HepG2 (cell line): ENCODE results near the gene ZNF546. TPM values are rescaled to one million over a fixed set of nuclear protein-coding genes. Genes with fewer than 3 reads are reported as not detected.

Experiments
- ATAC-seq: fragments of 200-7000 bp; cut with Tn5 transposase; 3 replicates; pipeline ENCODE4 v1.9.1; 2020; ENCODE audit warnings: mild to moderate bottlenecking, moderate library complexity
- BruUV-seq: library from RNA; stranded (reverse); fragments of 400-500 nt; replicated peaks from 2 replicates; lab custom pipeline; 2021; lab: Mats Ljungman, UMichigan
- CTCF ChIA-PET: fragments of 300-600 bp; formaldehyde crosslinking; extraction: SDS; loops from one replicate; lab custom pipeline; 2021; ENCODE audit warnings: low total read pairs, inconsistent platforms, low intra/inter-chr PET ratio; lab: Yijun Ruan, JAX
- POLR2A ChIA-PET: fragments of 350-600 bp; sonication (Branson Sonifier 250); formaldehyde crosslinking; loops from one replicate; lab custom pipeline; 2020; ENCODE audit warnings: antibody characterized with exemption, inconsistent platforms; lab: Yijun Ruan, JAX
- DNase-seq: peaks from one replicate; pipeline ENCODE4 v3.0.0-alpha.2; 2015; ENCODE audit warnings: low spot score
- FAIRE-seq: peaks from 3 replicates; lab custom pipeline; 2011; peaks lifted over from hg19 to GRCh38; lab: Jason Lieb, UNC
- H2AFZ ChIP-seq: one replicate; pipeline ENCODE4 v1.6.1; 2011; ENCODE audit warnings: low read length, inconsistent platforms
- H3K27ac ChIP-seq: fragments of 300-600 bp; 3 replicates; pipeline ENCODE4 v1.8.0; 2011; ENCODE audit warnings: mixed run types, mild to moderate bottlenecking, mixed read lengths, low read length, inconsistent platforms; ENCODE audit not compliant: insufficient read depth; ENCODE audit errors: extremely low read length
- H3K27me3 ChIP-seq, 2 experiments: fragments of 200-600 bp in 1 of 2; 2 replicates in 1 of 2; 3 replicates in 1 of 2; pipeline versions ENCODE4 v1.6.0 to v1.8.0; 2011; ENCODE audit warnings: low read length in 2 of 2, mild to moderate bottlenecking in 2 of 2, moderate library complexity in 2 of 2, inconsistent platforms in 1 of 2; ENCODE audit not compliant: insufficient read depth in 2 of 2, control insufficient read depth in 1 of 2
- H3K36me3 ChIP-seq, 2 experiments: fragments of 200-600 bp in 1 of 2; replicated peaks in 1 of 2; 2 replicates in 1 of 2; 3 replicates in 1 of 2; pipeline versions ENCODE4 v1.5.1 to v1.8.0; 2011; ENCODE audit warnings: low read length in 2 of 2, inconsistent platforms in 1 of 2; ENCODE audit not compliant: insufficient read depth in 2 of 2, control insufficient read depth in 1 of 2
- H3K4me1 ChIP-seq: 2 replicates; pipeline ENCODE4 v1.5.1; 2012; ENCODE audit warnings: low read length, inconsistent platforms; ENCODE audit not compliant: insufficient read depth
- H3K4me2 ChIP-seq: 2 replicates; pipeline ENCODE4 v1.6.0; 2011; ENCODE audit warnings: low read depth, low read length, inconsistent platforms
- H3K4me3 ChIP-seq, 3 experiments: fragments of 200-600 bp in 1 of 3; sonication (generic), shearing (Covaris generic) in 1 of 3; replicated peaks in 1 of 3; 2 replicates each; pipeline ENCODE4 v1.5.1; 2011 to 2016; ENCODE audit warnings: low read length in 3 of 3, inconsistent platforms in 2 of 3, low read depth in 2 of 3, mild to moderate bottlenecking in 2 of 3, control low read depth in 1 of 3, mixed read lengths in 1 of 3; ENCODE audit not compliant: insufficient read depth in 1 of 3
- H3K79me2 ChIP-seq: one replicate; pipeline ENCODE4 v1.6.1; 2011; ENCODE audit warnings: low read length, inconsistent platforms; ENCODE audit not compliant: insufficient read depth
- H3K9ac ChIP-seq: 2 replicates; pipeline ENCODE4 v1.6.0; 2011; ENCODE audit warnings: mild to moderate bottlenecking, low read depth, low read length, inconsistent platforms; ENCODE audit not compliant: insufficient read depth
- H3K9me3 ChIP-seq: 2 replicates; pipeline ENCODE4 v1.5.1; 2012; ENCODE audit warnings: mild to moderate bottlenecking, low read length
- H4K20me1 ChIP-seq: 2 replicates; pipeline ENCODE4 v1.6.0; 2011; ENCODE audit warnings: inconsistent platforms, mild to moderate bottlenecking, low read length, moderate library complexity; ENCODE audit not compliant: insufficient read depth
- FOSL1 ChIP-seq: sonication (generic); formaldehyde crosslinking; IDR thresholded peaks from 2 replicates; pipeline ENCODE4 v1.9.0; 2021; ENCODE audit warnings: missing genetic modification reagents, borderline replicate concordance
- HNRNPK ChIP-seq: fragments of 200-400 bp; formaldehyde crosslinking; IDR thresholded peaks from 2 replicates; pipeline ENCODE4 v1.6.1; 2018; ENCODE audit warnings: low read length, low read depth, moderate library complexity, mild to moderate bottlenecking; ENCODE audit not compliant: poor library complexity, severe bottlenecking
- KDM2A ChIP-seq: sonication (generic); formaldehyde crosslinking; IDR thresholded peaks from 2 replicates; pipeline ENCODE4 v1.4.0; 2020; ENCODE audit warnings: low read depth, missing genetic modification reagents, borderline replicate concordance
- MAFG ChIP-seq: sonication (generic); formaldehyde crosslinking; IDR thresholded peaks from 2 replicates; pipeline ENCODE4 v1.5.1; 2020; ENCODE audit warnings: mild to moderate bottlenecking, missing genetic modification reagents
- MAZ ChIP-seq, 2 experiments: sonication (generic) in 1 of 2; formaldehyde crosslinking in 1 of 2; IDR thresholded peaks; 2 replicates each; pipeline versions ENCODE4 v1.5.0 to v1.6.1; 2012 to 2020; ENCODE audit warnings: low read depth in 2 of 2, mild to moderate bottlenecking in 2 of 2, borderline replicate concordance in 1 of 2, improper control_type of control experiment in 1 of 2, low read length in 1 of 2, missing genetic modification reagents in 1 of 2, moderate library complexity in 1 of 2
- MTA1 ChIP-seq: sonication (generic); formaldehyde crosslinking; IDR thresholded peaks from 2 replicates; pipeline ENCODE4 v1.4.0; 2020; ENCODE audit warnings: missing genetic modification reagents, mild to moderate bottlenecking, borderline replicate concordance
- NKX3-1 ChIP-seq: sonication (generic); formaldehyde crosslinking; IDR thresholded peaks from 2 replicates; pipeline ENCODE4 v1.5.0; 2020; ENCODE audit warnings: missing genetic modification reagents
- RARG ChIP-seq: sonication (generic); formaldehyde crosslinking; IDR thresholded peaks from 2 replicates; pipeline ENCODE4 v1.4.0; 2020; ENCODE audit warnings: low read depth, mild to moderate bottlenecking, missing genetic modification reagents
- SP4 ChIP-seq: sonication (generic); formaldehyde crosslinking; IDR thresholded peaks from 2 replicates; pipeline ENCODE4 v1.8.1; 2023; ENCODE audit warnings: mild to moderate bottlenecking, missing genetic modification reagents
- WIZ ChIP-seq: sonication (generic); formaldehyde crosslinking; IDR thresholded peaks from 2 replicates; pipeline ENCODE4 v1.5.1; 2020; ENCODE audit warnings: mild to moderate bottlenecking, missing genetic modification reagents
- ZC3H13 ChIP-seq: sonication (generic); formaldehyde crosslinking; IDR thresholded peaks from 2 replicates; pipeline ENCODE4 v1.8.1; 2023; ENCODE audit warnings: mild to moderate bottlenecking, missing genetic modification reagents, moderate library complexity
- ZFP36L1 ChIP-seq: sonication (generic); formaldehyde crosslinking; IDR thresholded peaks from 2 replicates; pipeline ENCODE4 v1.8.0; 2022; ENCODE audit warnings: mild to moderate bottlenecking, missing genetic modification reagents, moderate library complexity
- ZNF317 ChIP-seq: sonication (generic); formaldehyde crosslinking; IDR thresholded peaks from 2 replicates; pipeline ENCODE4 v1.5.0; 2020; ENCODE audit warnings: mild to moderate bottlenecking, missing genetic modification reagents
- ZNF546 ChIP-seq: sonication (generic); formaldehyde crosslinking; conservative IDR thresholded peaks from 2 replicates; pipeline ENCODE4 v1.8.1; 2023; ENCODE audit warnings: mild to moderate bottlenecking, missing genetic modification reagents
- ZNF816 ChIP-seq: sonication (generic); formaldehyde crosslinking; IDR thresholded peaks from 2 replicates; pipeline ENCODE4 v1.8.0; 2022; ENCODE audit warnings: missing genetic modification reagents, mild to moderate bottlenecking, borderline replicate concordance
- ZNF850 ChIP-seq: sonication (generic); formaldehyde crosslinking; conservative IDR thresholded peaks from 2 replicates; pipeline ENCODE4 v1.9.0; 2021; ENCODE audit warnings: mild to moderate bottlenecking, missing genetic modification reagents
- WGBS: methylation state at CpG from one replicate; pipeline ENCODE4 v1.1.6; 2017; ENCODE audit warnings: low lambda C conversion rate; 5-methylcytosine and 5-hydroxymethylcytosine counted together
- in situ Hi-C: cut with HindIII; loops from 2 replicates; pipeline ENCODE4 v1.10.0; 2017; ENCODE audit warnings: low pct_unique_long_range_greater_than_20kb; ENCODE audit not compliant: extremely low pct_ligation_motif_present
- intact Hi-C: fragments of 100-400 bp; cut with micrococcal nuclease; formaldehyde crosslinking; loops from one replicate; pipeline ENCODE4 v1.10.0; 2022; ENCODE audit not compliant: unreplicated experiment
- polyA plus RNA-seq, 8 experiments: library from polyadenylated mRNA; depleted of rRNA in 3 of 8; stranded (reverse) in 7 of 8; unstranded in 1 of 8; fragments of >200 nt; fragmentation: Illumina TruSeq in 4 of 8; extraction: Trizol in 4 of 8; gene quantifications; 2 replicates each; pipeline versions ENCODE4 v1.2.1 to v1.2.3, GENCODE V29; 2011 to 2016; ENCODE audit warnings: low read depth in 4 of 8, missing spikeins in 1 of 8, mixed read lengths in 1 of 8; ENCODE audit not compliant: insufficient read depth in 1 of 8
- total RNA-seq, 5 experiments: library from RNA; depleted of rRNA; stranded (reverse); fragments of >200 nt; fragmentation: Illumina TruSeq; extraction: Trizol; gene quantifications; 2 replicates each; pipeline ENCODE4 v1.2.3, GENCODE V29; 2016; ENCODE audit warnings: low read depth in 1 of 5
- TF ChIP-seq, protein P1 (sequence below): sonication (generic); formaldehyde crosslinking; IDR thresholded peaks from 2 replicates; pipeline ENCODE4 v1.5.0; 2020; ENCODE audit warnings: mild to moderate bottlenecking, missing genetic modification reagents

The ZNF546 gene
- total and polyA plus RNA-seq, 2 of the 13 experiments (the other 11 are each of a cell fraction or from before 2014, with no cell fraction given), result 2.2 to 4.1 TPM

DNA sequence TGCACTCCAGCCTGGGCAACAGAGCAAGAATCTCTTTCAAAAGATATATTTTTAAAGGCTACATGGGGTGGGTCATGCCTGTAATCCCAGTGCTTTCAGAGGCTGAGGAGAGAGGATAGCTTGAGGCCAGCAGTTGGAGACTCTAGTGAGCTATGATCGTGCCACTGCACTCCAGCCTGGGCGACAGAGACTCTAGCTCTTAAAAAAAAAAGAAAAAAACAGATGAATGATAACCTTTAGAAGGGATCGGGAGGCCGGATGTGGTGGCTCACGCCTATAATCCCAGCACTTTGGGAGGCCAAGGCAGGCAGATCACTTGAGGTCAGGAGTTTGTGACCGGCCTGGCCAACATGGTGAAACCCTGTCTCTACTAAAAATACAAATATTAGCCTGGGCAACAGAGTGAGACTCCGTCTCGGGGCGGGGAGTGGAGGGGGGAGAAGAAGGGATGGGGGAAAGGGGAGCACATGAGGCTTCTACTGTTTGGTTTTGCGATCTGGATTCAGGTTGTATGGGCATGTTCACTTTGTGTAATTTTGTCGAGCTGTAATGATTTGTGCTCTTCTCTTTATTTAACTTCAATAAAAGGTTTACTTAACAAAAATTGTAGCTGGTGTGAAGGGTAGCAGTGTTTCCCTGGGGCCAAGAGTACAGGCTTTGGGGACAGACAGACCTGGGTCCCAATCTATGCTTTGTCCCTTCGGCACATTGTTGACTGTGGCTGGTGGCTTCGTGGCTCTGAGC is 27.0 kb upstream of the ZNF546 start (continued):
- TF ChIP-seq KDM2A (CRISPR knock-in tag) (no peak), WIZ (CRISPR knock-in tag) (no peak), ZNF850 (CRISPR knock-in tag) (peak; percentile 68; the same call in 1 of the 2 replicates), MAFG (no peak), ZNF546 (CRISPR knock-in tag) (peak; percentile 47; the same call in 1 of the 2 replicates), HNRNPK (peak; percentile 40), NKX3-1 (no peak), MAZ (IDR thresholded peaks at IDR 0.05; ENCODE audit: borderline replicate concordance, low read depth, low read length) (no peak), MAZ (CRISPR knock-in tag; IDR thresholded peaks at IDR 0.05; ENCODE audit: low read depth) (0 out of 2 replicates have a peak, but pooled peaks have one; percentile 29)
- TF ChIP-seq, protein P1, sequence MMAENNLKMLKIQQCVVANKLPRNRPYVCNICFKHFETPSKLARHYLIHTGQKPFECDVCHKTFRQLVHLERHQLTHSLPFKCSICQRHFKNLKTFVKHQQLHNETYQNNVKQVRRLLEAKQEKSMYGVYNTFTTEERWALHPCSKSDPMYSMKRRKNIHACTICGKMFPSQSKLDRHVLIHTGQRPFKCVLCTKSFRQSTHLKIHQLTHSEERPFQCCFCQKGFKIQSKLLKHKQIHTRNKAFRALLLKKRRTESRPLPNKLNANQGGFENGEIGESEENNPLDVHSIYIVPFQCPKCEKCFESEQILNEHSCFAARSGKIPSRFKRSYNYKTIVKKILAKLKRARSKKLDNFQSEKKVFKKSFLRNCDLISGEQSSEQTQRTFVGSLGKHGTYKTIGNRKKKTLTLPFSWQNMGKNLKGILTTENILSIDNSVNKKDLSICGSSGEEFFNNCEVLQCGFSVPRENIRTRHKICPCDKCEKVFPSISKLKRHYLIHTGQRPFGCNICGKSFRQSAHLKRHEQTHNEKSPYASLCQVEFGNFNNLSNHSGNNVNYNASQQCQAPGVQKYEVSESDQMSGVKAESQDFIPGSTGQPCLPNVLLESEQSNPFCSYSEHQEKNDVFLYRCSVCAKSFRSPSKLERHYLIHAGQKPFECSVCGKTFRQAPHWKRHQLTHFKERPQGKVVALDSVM (CRISPR knock-in tag), result peak; percentile 23; the same call in 1 of the 2 replicates

DNA sequence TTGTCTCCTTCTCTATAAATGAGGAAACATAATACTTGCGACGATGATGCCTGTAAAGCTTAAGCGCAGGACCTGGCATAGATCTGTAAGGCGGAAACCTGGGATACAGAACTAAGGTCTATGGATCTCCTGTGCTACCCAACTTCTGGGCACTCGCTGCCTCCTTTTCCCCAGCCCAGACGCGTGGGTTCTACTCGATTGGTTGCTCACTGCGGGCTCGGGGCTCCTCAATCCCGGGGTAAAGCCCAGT is 26.5 kb upstream of the ZNF546 start:
- 38% methylated on average over 11 of the region's 11 CpGs for WGBS
- Histone ChIP-seq H3K4me2 (peak overlapping the region; percentile 84), H3K4me3 (peak overlapping the region; percentile 47 to 93 (median 55)), H2AFZ (no peak overlapping the region), H3K9me3 (no peaks in the 10 kb centered on the region), H3K27ac (peak overlapping the region; percentile 76), H3K4me1 (peaks cover 34% of the 10 kb centered on the region), H3K27me3 (no peaks in the 10 kb centered on the region; a peak in 1 of 5 replicates), H3K36me3 (peaks cover 12 to 26% of the 10 kb centered on the region in 2 experiments), H4K20me1 (no peaks in the 10 kb centered on the region), H3K9ac (peak overlapping the region; percentile 75), H3K79me2 (peaks cover 21% of the 10 kb centered on the region)
- CTCF ChIA-PET, result interaction anchor here (1.3 kb wide), 1 partner anchor 89 kb away, joined by 6 read pairs; no protein-coding TSS in a partner anchor
- FAIRE-seq (no peak), ATAC-seq (peak; percentile 40), DNase-seq (no peak)
- TF ChIP-seq SP4 (no peak), ZC3H13 (0 out of 2 replicates have a peak, but pooled peaks have one; percentile 10), ZFP36L1 (CRISPR knock-in tag) (0 out of 2 replicates have a peak, but pooled peaks have one; percentile 27), FOSL1 (CRISPR knock-in tag) (no peak), ZNF317 (CRISPR knock-in tag) (peak; percentile 89), MTA1 (CRISPR knock-in tag) (no peak), RARG (CRISPR knock-in tag) (0 out of 2 replicates have a peak, but pooled peaks have one; percentile 52), ZNF816 (CRISPR knock-in tag) (peak; percentile 21), MAFG (no peak), ZNF850 (CRISPR knock-in tag) (peak; percentile 68; the same call in 1 of the 2 replicates)
- POLR2A ChIA-PET, result interaction anchor here (0.6 to 2.8 kb wide), 24 partner anchors 8 to 566 kb away, joined by 3 to 24 read pairs (median 4); partner anchors contain the start of genes FBL, RPS16, ZNF546 and ZNF780A
- in situ Hi-C loops, result loop anchor here (5.0 kb wide), 1 partner anchor 78 kb away; no protein-coding TSS in a partner anchor
- intact Hi-C loops, result loop anchor here (2.0 kb wide), 1 partner anchor 26 kb away; the partner anchor contains the start of gene ZNF546
- BruUV-seq, result TSS peak; percentile 96
